ENCODE measurements around the gene ADGRL3. TPM values are rescaled to one million over a fixed set of nuclear protein-coding genes. Genes with fewer than 3 reads are reported as not detected.

The ADGRL3 gene
- total and polyA plus RNA-seq, 3 experiments from 2014 or later = not detected

DNA sequence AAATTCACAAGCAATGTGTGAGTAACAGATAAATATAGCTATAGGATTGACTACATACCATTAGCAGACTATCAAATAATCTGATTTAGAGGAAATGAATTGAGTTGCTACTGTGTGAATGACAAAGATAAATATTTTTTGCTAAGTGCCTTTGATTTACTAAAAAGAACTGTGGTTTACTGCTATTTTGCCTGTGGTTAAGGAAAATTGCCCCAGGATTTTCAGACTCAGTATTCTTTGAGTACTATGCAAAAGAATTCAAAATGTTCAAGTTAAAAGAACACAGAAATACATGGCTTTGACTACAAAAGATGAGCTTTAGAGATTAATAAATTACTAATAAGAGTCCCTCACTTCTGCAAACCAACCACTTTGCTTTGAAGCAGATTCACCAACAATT is 853.8 kb downstream of the ADGRL3 start:
- ChIA-PET POLR2A (no interaction called here), CTCF (no interaction called here)
- DNase-seq = no peak
- H3K4me1 Mint-ChIP-seq = no peaks in the 10 kb centered on the region
- no peak overlapping the region for H3K4me3 ChIP-seq (ENCODE audit: low read length)
- no peak overlapping the region for H3K27ac Mint-ChIP-seq
- H3K36me3 ChIP-seq (ENCODE audit: insufficient read depth, low read length) = no peaks in the 10 kb centered on the region
- H3K27ac ChIP-seq (ENCODE audit: low read depth, low read length) = no peak overlapping the region
- no peaks in the 10 kb centered on the region for H3K4me1 ChIP-seq (ENCODE audit: insufficient read depth, low read length)
- H3K4me3 Mint-ChIP-seq = no peak overlapping the region
- H3K9me3 Mint-ChIP-seq = peaks cover 0 to 26% (median 3%) of the 10 kb centered on the region in 5 donors
- H3K36me3 Mint-ChIP-seq = no peaks in the 10 kb centered on the region
- no peaks in the 10 kb centered on the region for H3K27me3 ChIP-seq (ENCODE audit: insufficient read depth, low read length, poor library complexity, severe bottlenecking)
- H3K9me3 ChIP-seq (ENCODE audit: low read length) = no peaks in the 10 kb centered on the region
- peaks cover 0 to 1% of the 10 kb centered on the region in 2 donors for H3K27me3 Mint-ChIP-seq

GRCh38 chr4:62057031-62057430 is 856.9 kb downstream of the ADGRL3 start:
- no peaks in the 10 kb centered on the region for H3K27me3 Mint-ChIP-seq
- CTCF ChIA-PET = no interaction called here
- DNase-seq = no peak

GRCh38 chr4:62058571-62058970 is 858.4 kb downstream of the ADGRL3 start:
- ChIA-PET POLR2A (no interaction called here), CTCF (no interaction called here)
- Mint-ChIP-seq H3K27me3 (no peaks in the 10 kb centered on the region), H3K27ac (no peak overlapping the region), H3K9me3 (peaks cover 0 to 33% (median 8%) of the 10 kb centered on the region in 5 donors), H3K36me3 (no peaks in the 10 kb centered on the region), H3K4me1 (no peaks in the 10 kb centered on the region), H3K4me3 (no peak overlapping the region)
- Histone ChIP-seq H3K27me3 (ENCODE audit: insufficient read depth, low read length, poor library complexity, severe bottlenecking) (no peaks in the 10 kb centered on the region), H3K36me3 (ENCODE audit: insufficient read depth, low read length) (no peaks in the 10 kb centered on the region), H3K27ac (ENCODE audit: low read depth, low read length) (no peak overlapping the region), H3K4me1 (ENCODE audit: insufficient read depth, low read length) (no peaks in the 10 kb centered on the region), H3K9me3 (ENCODE audit: low read length) (no peaks in the 10 kb centered on the region), H3K4me3 (ENCODE audit: low read length) (no peak overlapping the region)
- no peak for DNase-seq

More at GRCh38 chr4:62057031-62057430, 856.9 kb downstream of the ADGRL3 start:
- H3K9me3 ChIP-seq (ENCODE audit: low read length) = no peaks in the 10 kb centered on the region
- no peaks in the 10 kb centered on the region for H3K36me3 ChIP-seq (ENCODE audit: insufficient read depth, low read length)
- no peak overlapping the region for H3K4me3 ChIP-seq (ENCODE audit: low read length)
- Mint-ChIP-seq H3K9me3 (peaks cover 0 to 32% (median 8%) of the 10 kb centered on the region in 5 donors), H3K36me3 (no peaks in the 10 kb centered on the region), H3K27ac (no peak overlapping the region), H3K4me3 (no peak overlapping the region), H3K4me1 (no peaks in the 10 kb centered on the region)
- POLR2A ChIA-PET = no interaction called here
- H3K4me1 ChIP-seq (ENCODE audit: insufficient read depth, low read length) = no peaks in the 10 kb centered on the region
- no peaks in the 10 kb centered on the region for H3K27me3 ChIP-seq (ENCODE audit: insufficient read depth, low read length, poor library complexity, severe bottlenecking)
- no peak overlapping the region for H3K27ac ChIP-seq (ENCODE audit: low read depth, low read length)

- Histone ChIP-seq H3K4me3 (ENCODE audit: low read length) (no peak overlapping the region), H3K36me3 (ENCODE audit: insufficient read depth, low read length) (no peaks in the 10 kb centered on the region), H3K27ac (ENCODE audit: low read depth, low read length) (no peak overlapping the region), H3K9me3 (ENCODE audit: low read length) (no peaks in the 10 kb centered on the region), H3K4me1 (ENCODE audit: insufficient read depth, low read length) (no peaks in the 10 kb centered on the region), H3K27me3 (ENCODE audit: insufficient read depth, low read length, poor library complexity, severe bottlenecking) (no peaks in the 10 kb centered on the region)
- DNase-seq = no peak
- no peaks in the 10 kb centered on the region for H3K4me1 Mint-ChIP-seq
- H3K27me3 Mint-ChIP-seq = no peaks in the 10 kb centered on the region
- ChIA-PET POLR2A (no interaction called here), CTCF (no interaction called here)
- no peak overlapping the region for H3K4me3 Mint-ChIP-seq
- peaks cover 0 to 35% (median 13%) of the 10 kb centered on the region in 5 donors for H3K9me3 Mint-ChIP-seq
- H3K36me3 Mint-ChIP-seq = no peaks in the 10 kb centered on the region
- H3K27ac Mint-ChIP-seq = peak overlapping the region in 1 of 8 donors; percentile 74
Measured at GRCh38 chr4:62070291-62070852, 870.2 kb downstream of the ADGRL3 start.

- ChIA-PET POLR2A (no interaction called here), CTCF (no interaction called here)
- H3K27ac Mint-ChIP-seq = no peak overlapping the region
Measured at GRCh38 chr4:62075089-62075488, 875.0 kb downstream of the ADGRL3 start.

DNA sequence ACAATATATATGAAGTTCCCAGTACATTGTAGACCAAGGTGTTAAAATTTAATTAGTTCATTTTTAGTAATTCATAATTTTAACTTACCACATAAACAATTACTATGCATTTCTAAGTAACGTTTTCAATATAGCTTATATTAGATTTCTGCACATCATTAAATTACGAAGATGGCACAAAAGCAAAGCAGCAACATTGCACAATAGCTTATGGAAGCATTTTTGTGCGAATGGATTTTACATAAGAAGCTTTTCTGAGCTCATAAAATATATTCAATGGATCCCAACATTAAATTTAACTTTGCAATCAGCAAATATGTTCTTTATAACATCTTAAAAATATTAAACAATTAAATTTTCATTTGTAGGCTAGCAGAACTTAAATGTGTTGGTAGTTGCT is 875.4 kb downstream of the ADGRL3 start:
- Mint-ChIP-seq H3K4me1 (no peaks in the 10 kb centered on the region), H3K4me3 (no peak overlapping the region), H3K9me3 (peaks cover 0 to 38% (median 6%) of the 10 kb centered on the region in 5 donors), H3K27me3 (no peaks in the 10 kb centered on the region), H3K27ac (no peak overlapping the region), H3K36me3 (no peaks in the 10 kb centered on the region)
- Histone ChIP-seq H3K27ac (ENCODE audit: low read depth, low read length) (no peak overlapping the region), H3K9me3 (ENCODE audit: low read length) (no peaks in the 10 kb centered on the region), H3K27me3 (ENCODE audit: insufficient read depth, low read length, poor library complexity, severe bottlenecking) (no peaks in the 10 kb centered on the region), H3K36me3 (ENCODE audit: insufficient read depth, low read length) (no peaks in the 10 kb centered on the region), H3K4me1 (ENCODE audit: insufficient read depth, low read length) (no peaks in the 10 kb centered on the region), H3K4me3 (ENCODE audit: low read length) (no peak overlapping the region)
- no peak for DNase-seq
- ChIA-PET POLR2A (no interaction called here), CTCF (no interaction called here)

More at GRCh38 chr4:62075089-62075488, 875.0 kb downstream of the ADGRL3 start:
- Mint-ChIP-seq H3K4me3 (no peak overlapping the region), H3K36me3 (no peaks in the 10 kb centered on the region), H3K4me1 (no peaks in the 10 kb centered on the region), H3K27me3 (no peaks in the 10 kb centered on the region), H3K9me3 (peaks cover 0 to 38% (median 9%) of the 10 kb centered on the region in 5 donors)
- no peaks in the 10 kb centered on the region for H3K27me3 ChIP-seq (ENCODE audit: insufficient read depth, low read length, poor library complexity, severe bottlenecking)
- no peaks in the 10 kb centered on the region for H3K36me3 ChIP-seq (ENCODE audit: insufficient read depth, low read length)
- no peak overlapping the region for H3K4me3 ChIP-seq (ENCODE audit: low read length)
- H3K4me1 ChIP-seq (ENCODE audit: insufficient read depth, low read length) = no peaks in the 10 kb centered on the region
- no peaks in the 10 kb centered on the region for H3K9me3 ChIP-seq (ENCODE audit: low read length)
- no peak for DNase-seq
- no peak overlapping the region for H3K27ac ChIP-seq (ENCODE audit: low read depth, low read length)

DNA sequence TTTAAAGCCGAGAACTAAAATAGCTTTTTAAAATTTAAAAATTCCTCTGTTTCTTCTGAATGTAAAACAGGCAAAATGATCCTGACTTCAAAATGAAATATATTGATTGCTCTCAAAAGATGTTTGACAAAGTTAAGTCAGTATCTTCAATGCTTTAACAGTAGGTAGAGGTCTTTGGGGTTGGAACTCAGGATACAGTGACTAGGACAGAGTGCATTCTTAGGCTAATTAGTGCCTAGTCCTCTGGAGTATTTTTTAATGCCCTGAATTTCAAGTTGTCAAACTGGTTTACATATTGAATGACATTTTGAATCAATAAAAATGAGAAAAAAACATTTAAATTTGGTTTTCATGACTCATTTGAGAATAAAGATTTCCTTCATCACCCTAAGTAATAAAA is 877.3 kb downstream of the ADGRL3 start:
- CTCF ChIA-PET = no interaction called here
- Histone ChIP-seq H3K4me3 (ENCODE audit: low read length) (no peak overlapping the region), H3K9me3 (ENCODE audit: low read length) (no peaks in the 10 kb centered on the region), H3K4me1 (ENCODE audit: insufficient read depth, low read length) (no peaks in the 10 kb centered on the region), H3K27ac (ENCODE audit: low read depth, low read length) (no peak overlapping the region), H3K36me3 (ENCODE audit: insufficient read depth, low read length) (no peaks in the 10 kb centered on the region), H3K27me3 (ENCODE audit: insufficient read depth, low read length, poor library complexity, severe bottlenecking) (no peaks in the 10 kb centered on the region)
- no peaks in the 10 kb centered on the region for H3K4me1 Mint-ChIP-seq
- H3K27ac Mint-ChIP-seq = no peak overlapping the region
- H3K36me3 Mint-ChIP-seq = no peaks in the 10 kb centered on the region
- POLR2A ChIA-PET = no interaction called here
- H3K27me3 Mint-ChIP-seq = no peaks in the 10 kb centered on the region
- DNase-seq = no peak
- H3K9me3 Mint-ChIP-seq = peaks cover 0 to 33% (median 5%) of the 10 kb centered on the region in 5 donors
- H3K4me3 Mint-ChIP-seq = no peak overlapping the region

DNA sequence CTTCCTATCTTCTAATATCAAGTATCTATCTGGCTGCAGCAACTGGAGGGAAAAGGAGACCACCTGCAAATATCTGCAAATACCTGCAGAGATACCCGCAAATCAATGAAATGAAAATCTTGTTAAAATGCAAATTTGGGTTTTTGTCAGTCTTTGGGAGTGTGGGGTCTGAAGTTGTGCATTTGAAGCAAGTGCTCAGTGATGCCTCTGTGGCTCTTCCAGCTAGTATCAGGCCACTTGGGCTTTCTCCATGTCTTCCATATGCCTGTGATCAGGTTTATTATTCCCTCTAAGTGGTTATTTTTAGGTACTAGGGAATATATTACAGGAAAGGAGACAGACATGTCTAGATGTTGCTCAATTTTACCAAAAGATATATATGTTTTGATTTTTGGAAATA is 880.3 kb downstream of the ADGRL3 start:
- Histone ChIP-seq H3K4me3 (ENCODE audit: low read length) (no peak overlapping the region), H3K27ac (ENCODE audit: low read depth, low read length) (no peak overlapping the region), H3K4me1 (ENCODE audit: insufficient read depth, low read length) (no peaks in the 10 kb centered on the region), H3K27me3 (ENCODE audit: insufficient read depth, low read length, poor library complexity, severe bottlenecking) (no peaks in the 10 kb centered on the region), H3K9me3 (ENCODE audit: low read length) (no peaks in the 10 kb centered on the region), H3K36me3 (ENCODE audit: insufficient read depth, low read length) (no peaks in the 10 kb centered on the region)
- Mint-ChIP-seq H3K36me3 (no peaks in the 10 kb centered on the region), H3K4me1 (no peaks in the 10 kb centered on the region), H3K9me3 (peaks cover 0 to 18% (median 7%) of the 10 kb centered on the region in 5 donors), H3K27ac (no peak overlapping the region), H3K27me3 (no peaks in the 10 kb centered on the region), H3K4me3 (no peak overlapping the region)
- POLR2A ChIA-PET = no interaction called here
- no peak for DNase-seq
- CTCF ChIA-PET = no interaction called here

GRCh38 chr4:62087706-62088105 is 887.6 kb downstream of the ADGRL3 start:
- H3K27ac Mint-ChIP-seq = no peak overlapping the region
- Histone ChIP-seq H3K27me3 (ENCODE audit: insufficient read depth, low read length, poor library complexity, severe bottlenecking) (no peaks in the 10 kb centered on the region), H3K9me3 (ENCODE audit: low read length) (no peaks in the 10 kb centered on the region), H3K4me3 (ENCODE audit: low read length) (no peak overlapping the region), H3K36me3 (ENCODE audit: insufficient read depth, low read length) (no peaks in the 10 kb centered on the region), H3K4me1 (ENCODE audit: insufficient read depth, low read length) (no peaks in the 10 kb centered on the region), H3K27ac (ENCODE audit: low read depth, low read length) (no peak overlapping the region)
- no peak overlapping the region for H3K4me3 Mint-ChIP-seq
- H3K27me3 Mint-ChIP-seq = peaks cover 0 to 1% of the 10 kb centered on the region in 2 donors
- H3K9me3 Mint-ChIP-seq = peaks cover 3 to 23% (median 17%) of the 10 kb centered on the region in 5 donors
- DNase-seq = no peak
- POLR2A ChIA-PET = no interaction called here
- no peaks in the 10 kb centered on the region for H3K4me1 Mint-ChIP-seq
- H3K36me3 Mint-ChIP-seq = no peaks in the 10 kb centered on the region
- CTCF ChIA-PET = no interaction called here
